Fibroblast of upper back skin (primary cell): ENCODE results near the gene CACNA1E.

ENCODE experiments used
- DNase-seq: peaks from one replicate; pipeline ENCODE4 v3.0.0-alpha.2; 2013

CACNA1E gene

DNA sequence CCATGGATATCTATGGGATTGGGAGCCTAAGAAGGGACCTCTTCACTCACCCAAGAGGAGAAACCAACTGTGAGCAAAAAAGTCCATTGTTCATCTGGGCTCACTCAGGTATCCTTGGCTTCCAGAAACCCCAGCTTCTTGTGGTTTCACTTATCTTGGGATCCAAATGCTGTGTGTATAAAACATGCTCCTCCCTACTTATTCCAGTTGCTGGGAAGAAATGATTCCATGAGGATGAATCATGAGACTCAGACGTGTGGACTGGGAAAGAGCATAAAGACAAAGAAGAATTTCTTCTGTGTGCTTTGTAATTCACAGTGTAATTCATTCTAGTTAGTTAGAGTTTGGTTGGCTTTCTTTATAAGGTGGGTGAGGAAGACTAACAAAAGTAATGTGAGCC lies 294.5 kb downstream of the CACNA1E start:
- peak; percentile 20 for DNase-seq

DNA sequence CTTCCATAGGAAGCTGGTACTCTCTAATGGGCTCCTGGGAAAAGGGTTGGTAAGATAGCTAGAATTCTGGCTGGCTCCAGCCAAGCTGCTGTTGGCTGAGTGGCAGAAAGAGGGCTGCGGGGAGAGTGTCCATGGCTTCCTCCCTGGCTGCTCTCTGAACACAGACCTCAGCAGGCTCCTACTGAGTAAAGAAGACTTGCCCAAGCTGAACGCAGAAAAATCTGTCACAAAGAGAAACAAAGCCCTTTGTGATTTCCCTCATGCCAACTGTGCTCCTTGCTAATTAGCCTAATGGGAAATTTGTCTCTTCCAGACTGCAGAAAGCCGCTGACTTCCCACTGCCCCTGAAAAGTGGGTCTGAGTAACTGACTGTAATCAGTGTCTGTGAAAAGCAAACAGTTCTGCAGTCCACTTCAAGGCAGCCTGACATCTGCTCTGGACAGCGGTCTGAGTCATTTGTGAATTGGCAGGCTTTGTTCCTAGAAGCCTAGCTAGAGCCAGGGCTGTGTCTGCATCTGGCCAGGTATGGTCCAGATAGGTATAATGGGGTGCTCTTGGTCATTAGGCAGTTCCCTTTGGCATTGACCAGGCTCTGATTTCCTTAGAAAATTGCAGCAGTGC lies 295.4 kb downstream of the CACNA1E start:
- no peak for DNase-seq

DNA sequence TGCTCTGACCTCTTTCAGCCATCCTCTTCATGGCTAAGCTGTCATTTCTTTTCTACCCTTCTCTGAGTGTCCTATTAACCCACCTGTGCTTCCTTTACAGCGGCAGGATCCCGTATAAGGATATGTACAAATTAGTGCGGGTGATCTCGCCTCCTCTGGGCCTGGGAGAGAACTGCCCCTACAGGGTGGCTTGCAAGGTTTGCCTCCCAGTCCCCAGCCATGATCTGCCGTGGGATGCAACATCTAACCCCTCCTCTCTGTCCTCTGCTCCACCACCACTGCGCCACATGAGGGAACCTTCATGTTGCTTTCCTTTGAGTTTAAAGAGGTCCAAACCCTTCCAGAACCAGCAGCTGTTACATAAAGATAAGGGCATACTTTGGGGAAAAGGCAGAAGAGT lies 296.0 kb downstream of the CACNA1E start:
- DNase-seq = no peak

DNA sequence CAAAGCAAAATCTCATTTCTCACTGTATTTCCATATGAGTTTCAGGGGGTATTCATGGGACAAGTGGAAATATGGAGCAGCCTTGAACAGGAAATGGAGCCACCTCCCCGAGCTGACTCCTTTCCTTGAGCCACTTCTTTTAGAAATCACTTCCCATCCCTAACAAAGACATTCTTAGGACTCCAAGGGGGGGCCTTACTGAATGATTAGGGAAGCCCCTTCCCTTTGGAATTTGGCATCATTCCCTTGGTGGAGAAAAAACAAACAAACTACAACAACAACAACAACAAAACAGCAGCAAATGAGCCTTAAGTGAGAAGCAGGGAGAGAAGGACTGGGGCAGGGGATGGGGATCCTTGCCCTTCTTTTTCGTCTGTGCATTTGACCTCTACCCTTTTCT lies 299.9 kb downstream of the CACNA1E start:
- DNase-seq = no peak

DNA sequence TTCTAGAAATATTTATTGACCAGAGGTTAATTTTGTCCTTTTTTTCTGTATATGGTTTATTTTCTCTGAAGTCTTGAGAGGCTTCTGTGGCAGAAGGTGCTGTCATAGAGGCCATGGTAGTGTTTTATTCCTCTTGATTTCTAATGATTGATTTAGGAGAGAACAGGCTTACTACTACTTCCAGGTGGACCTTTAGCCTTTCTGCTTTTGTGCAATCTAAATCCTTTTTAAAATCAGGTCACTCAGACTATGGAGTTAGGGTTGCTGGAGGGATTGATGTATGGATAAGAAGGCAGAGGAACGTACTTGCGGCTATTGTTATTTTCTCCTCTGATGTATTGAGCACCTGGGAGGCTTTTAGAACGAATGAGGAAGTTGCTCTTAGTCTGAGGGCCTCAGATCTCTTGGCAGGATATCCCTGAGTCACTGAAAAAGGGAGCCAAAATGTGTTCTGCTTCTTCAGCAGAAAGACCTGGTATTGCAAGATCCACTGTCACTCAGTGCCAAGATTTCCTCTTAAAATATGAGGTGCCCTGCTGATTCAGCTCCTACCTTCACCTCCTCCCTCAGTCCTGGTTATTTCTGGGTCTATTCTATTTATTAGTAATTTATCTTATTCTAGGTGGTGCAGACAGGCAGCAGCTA lies 300.8 kb downstream of the CACNA1E start:
- no peak for DNase-seq

DNA sequence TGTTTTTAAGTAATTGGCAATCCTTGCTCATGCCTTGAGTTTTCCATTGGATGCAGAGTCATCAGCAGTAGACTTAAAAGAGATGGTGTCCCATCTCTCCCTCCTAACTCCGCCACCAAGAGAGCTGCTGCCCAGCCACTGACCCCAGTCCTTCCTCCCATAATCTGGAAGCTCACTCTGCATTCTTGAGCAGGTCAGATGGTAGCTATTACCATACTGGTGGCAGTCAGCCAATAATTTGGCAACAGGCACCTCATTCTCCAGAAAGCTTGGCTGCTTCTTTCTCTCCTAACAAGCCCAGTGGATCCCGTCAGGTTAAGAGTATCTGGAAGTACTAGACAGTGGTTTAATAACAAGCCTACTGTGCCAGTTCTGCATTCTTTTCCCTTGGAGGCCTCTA lies 306.1 kb downstream of the CACNA1E start:
- DNase-seq = no peak

DNA sequence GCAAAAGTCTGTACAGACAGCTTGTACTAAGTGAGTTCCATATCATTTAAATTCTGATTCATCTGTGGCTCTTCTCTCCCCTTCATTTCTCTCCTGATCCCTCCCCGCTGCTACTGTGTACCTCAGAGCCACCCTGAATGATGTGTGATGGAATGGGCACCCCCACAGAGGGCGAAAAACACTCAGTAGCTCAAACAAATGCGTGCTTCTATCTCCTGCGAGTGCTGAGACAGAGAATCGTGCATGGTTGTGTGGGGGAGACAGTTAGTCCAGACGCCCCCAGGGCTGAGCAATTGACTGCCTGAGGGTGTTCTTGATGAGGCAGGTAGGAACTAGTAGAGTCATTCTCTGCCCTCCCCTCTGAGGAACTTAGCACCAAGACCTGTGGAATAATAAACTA lies 308.4 kb downstream of the CACNA1E start:
- DNase-seq = no peak

DNA sequence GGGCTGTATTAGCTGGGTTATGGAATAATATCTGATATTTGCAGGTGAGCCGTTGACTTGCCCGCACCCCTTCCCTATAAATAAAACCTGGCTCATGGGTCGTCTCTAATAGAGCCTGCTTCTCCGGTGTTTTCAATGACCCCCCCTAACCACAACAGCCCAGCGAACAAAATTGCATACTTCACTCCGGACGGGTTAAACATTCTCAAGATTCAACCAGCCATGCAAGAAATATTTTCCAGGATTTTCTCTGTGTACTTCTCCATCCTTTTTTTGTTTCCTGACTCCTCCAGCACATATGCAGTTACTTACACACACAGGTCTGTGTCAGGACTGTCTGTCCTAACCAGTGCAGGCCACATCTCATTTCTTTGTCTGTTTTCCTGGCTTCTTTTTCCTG lies 310.5 kb downstream of the CACNA1E start:
- no peak for DNase-seq

DNA sequence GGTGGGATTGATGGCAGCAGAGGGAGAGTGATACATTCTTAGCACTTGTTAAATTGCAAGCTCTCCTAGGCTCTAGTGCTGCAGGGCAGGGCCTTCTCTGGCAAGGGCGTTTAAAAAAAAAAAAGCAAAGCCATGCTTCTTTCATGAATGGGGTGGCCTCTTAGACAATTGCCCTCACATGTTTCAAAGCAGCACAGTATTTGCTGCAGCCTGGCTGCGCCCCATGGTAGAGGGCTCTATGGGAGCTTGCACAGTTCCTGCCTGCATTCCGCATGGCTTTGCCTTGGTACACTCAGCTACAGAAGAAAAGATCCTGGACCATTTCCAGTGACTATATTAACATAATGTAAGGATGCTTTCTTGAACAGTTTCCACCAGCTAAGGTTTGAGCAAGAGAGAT lies 311.0 kb downstream of the CACNA1E start:
- no peak for DNase-seq

DNA sequence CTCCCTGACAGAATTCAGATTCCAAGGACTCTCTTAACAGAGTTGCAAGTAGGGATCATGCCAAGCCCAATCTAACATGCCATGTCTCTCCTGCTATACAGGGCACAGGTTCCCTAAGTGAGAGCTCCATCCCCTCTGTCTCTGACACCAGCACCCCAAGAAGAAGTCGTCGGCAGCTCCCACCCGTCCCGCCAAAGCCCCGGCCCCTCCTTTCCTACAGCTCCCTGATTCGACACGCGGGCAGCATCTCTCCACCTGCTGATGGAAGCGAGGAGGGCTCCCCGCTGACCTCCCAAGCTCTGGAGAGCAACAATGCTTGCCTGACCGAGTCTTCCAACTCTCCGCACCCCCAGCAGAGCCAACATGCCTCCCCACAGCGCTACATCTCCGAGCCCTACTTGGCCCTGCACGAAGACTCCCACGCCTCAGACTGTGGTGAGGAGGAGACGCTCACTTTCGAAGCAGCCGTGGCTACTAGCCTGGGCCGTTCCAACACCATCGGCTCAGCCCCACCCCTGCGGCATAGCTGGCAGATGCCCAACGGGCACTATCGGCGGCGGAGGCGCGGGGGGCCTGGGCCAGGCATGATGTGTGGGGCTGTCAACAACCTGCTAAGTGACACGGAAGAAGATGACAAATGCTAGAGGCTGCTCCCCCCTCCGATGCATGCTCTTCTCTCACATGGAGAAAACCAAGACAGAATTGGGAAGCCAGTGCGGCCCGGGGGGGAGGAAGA lies 315.0 kb downstream of the CACNA1E start:
- DNase-seq = no peak

DNA sequence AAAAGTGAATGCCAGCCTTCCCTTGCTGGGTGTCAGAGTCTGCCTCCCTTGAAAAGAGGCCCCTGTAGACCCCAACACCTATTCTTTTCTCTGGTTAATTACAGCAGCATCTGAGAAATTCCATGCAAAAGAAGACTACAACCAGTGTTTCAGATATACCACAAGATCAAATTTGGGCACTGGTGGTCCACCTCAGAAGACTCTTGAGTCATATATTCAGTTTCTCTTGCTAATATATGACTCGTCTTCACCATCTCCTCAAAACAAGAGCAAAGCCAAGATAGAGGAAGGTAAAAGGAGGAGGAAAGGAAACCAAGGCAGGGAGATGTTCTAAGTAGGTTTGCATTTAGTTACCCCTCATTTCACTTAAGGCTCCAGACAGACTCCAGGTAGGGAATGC lies 318.3 kb downstream of the CACNA1E start:
- DNase-seq = no peak

DNA sequence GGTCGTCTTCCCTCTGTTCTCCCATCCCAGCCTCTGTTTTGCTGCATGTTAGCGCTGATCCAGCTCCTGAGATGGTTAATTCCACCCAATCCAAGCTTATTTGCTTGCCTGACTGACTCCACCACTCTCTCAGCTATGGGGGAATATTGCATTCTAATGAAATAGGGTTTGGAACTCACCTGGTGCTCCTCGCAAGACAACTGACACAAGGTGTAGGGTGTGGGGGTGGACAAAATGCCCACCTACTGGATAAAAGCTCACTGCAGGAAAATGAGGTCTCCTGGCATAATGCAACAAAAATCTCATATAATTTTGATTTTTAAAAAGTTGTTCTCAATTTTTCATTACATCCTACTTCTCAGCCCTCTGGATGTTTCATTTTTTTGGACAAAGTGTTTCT lies 319.1 kb downstream of the CACNA1E start:
- DNase-seq = no peak

DNA sequence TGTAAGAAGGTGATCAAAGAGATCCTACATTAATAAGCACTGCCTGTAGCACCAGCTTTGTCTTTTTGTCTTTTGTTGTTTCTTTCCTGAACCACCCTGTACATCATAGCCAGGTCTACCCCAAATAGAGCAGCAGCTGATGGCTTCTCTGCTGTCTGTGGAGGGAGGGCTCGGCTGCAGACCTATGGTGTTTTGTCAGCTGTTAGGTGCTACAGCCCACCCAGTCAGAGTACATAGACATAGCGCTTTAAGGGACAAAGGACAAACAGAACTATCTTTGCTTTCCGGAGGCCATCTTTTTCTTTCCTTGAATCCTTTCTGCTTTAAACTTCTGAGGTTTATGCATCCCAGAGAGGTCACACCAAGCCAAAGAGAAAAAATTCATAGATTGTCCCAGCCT lies 320.1 kb downstream of the CACNA1E start:
- DNase-seq = no peak

DNA sequence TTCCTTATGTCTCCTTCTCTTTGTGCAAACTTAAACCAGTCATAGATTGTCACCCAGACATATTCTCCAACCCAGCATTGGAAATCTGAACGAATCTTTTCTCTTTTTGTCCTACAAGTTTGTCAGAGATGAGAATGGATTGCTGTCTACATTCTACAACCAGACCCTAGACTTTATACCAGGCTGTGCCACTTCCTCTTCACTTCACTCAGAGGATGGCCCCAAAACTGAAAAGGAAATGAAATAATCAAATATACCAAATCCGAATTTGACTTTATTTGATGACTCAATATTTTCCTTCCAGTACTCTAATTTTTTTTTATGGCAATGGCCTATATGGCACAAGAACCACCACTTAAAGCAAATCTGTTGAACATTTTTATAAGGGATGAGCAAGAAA lies 321.7 kb downstream of the CACNA1E start:
- DNase-seq = no peak

DNA sequence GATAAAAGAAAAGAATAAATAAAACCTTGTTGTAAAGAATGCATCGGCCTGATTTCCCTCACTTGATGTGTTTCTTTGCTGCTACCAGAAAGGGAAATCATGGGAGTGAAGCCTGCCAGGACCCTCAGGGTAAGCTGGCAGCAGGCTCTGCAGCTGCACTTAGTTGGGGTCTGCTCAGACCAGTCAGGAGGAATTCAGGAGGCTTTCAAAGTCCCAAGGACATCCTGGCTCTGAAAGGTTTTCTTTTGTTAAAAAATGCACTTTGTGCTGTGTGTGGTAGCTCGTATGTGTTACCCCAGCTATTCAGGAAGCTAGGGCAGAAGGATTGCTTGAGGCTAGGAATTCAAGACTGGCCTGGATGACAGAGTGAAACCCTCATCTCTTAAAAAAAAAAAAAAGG lies 323.4 kb downstream of the CACNA1E start:
- DNase-seq = no peak

DNA sequence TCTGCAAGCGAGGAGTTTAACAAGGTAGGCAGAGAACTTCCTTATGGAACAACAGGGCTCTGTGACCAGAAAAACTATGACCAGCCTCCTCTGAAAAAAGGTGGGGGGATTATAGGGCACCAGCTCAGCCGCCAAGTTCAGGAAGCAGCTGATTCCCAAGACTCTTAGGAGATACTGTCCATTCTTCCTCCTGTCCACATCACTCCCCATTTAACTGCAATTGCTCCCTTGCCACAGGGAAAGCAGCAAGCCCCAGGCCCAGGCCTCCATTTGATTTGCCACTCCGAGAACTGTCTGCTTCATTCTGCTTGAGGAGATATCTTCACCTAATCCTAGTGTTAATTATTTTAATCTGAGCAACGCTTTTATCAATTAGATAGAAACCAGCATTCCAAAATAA lies 323.9 kb downstream of the CACNA1E start:
- DNase-seq = no peak

DNA sequence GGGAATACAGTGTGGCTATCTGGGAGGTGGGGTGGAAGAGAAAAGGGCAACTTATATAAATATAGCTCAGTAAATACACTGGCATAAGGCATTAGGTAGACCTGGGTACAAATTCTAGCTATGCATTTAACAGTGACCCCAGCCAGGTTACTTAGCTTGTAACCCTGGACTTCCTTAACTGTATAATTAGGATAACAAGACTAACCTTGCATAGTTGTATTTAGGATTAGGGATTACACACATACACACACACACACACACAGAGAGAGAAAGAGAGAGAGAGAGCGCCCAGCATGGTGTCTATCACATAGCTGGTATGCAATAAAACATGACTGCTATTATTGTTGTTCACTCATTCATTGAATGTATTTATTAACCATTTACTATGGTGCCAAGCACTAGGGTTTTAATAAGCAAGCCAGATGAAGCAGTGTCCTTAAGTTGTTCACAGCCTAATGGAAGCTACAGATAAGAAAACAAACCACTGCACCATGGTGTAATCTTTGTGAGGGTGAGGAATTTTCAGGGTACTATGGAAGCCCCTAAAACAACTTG lies 326.8 kb downstream of the CACNA1E start:
- DNase-seq = no peak

DNA sequence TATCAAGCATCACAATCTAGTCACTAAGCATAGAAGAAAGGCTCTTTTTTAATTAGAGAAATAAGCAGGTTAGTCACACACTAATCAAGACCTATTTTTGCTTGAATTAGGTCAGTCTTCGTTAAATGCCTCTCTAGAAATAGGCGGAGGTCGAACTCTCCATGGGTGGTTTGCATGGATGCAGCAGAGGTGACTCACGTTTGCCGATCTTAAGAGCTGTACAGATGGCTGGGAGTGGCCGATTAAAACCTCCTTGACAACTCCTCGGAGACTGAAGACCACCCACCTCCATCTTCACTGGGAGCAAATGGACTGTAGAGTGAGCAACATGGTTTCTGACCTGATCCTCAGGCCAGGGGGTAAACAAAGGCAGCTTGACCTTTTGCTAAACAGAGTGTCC lies 328.9 kb downstream of the CACNA1E start:
- DNase-seq = no peak

DNA sequence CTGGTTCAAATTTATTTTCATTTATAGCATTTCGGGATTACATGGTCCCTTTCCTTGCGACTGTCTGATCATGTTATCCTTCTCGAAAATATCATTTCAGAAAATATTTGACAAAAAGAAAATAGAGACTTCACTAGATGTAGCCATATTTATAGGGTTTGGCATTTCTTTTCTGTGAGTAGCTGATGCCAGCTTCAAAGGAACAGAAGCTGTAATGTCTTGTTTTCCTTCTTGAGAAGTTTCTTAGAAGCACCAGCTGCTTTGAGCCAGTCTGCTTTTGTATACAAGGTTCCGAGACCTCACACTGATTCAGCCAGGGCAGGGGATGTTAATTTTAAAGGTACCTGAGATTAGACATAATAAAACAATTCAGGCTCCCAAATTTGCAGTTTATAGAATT lies 329.9 kb downstream of the CACNA1E start:
- DNase-seq = no peak

DNA sequence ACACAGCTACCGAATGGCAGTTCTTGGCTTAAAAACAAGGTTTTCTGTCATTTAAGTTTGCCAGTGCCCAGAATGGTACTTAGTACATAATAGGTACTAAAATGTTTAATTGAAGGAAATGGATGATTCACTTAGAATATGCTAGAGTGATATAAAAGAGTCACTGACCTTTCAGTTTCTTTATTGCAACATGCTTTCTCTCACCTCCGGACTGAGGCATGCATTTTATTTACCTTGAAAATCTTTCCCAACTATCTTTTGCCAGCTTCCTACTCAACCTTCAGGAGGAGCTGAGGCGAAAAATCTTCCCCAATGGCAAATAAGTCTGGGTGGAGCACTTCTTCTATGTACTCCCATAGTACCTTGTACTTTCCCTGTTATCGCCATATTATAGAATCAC lies 333.3 kb downstream of the CACNA1E start:
- no peak for DNase-seq

DNA sequence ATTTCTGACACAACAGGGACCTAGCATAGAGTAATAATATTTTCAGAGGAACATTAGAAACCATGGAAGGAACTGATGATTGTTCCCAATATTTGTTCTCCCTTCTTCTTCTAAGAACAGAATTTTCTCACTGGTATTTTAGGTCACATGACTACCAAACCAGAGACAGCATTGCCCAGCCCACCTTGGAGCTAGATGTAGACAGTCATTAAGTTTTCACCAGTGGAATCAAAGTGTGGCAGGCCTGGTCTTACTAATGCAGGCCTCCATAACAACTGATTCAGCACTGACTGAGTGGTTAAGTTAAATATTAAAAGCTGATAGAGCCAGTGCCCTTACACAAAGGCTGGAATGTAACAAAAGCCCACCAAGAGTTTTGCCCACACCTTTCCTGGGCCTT lies 333.8 kb downstream of the CACNA1E start:
- DNase-seq = no peak

DNA sequence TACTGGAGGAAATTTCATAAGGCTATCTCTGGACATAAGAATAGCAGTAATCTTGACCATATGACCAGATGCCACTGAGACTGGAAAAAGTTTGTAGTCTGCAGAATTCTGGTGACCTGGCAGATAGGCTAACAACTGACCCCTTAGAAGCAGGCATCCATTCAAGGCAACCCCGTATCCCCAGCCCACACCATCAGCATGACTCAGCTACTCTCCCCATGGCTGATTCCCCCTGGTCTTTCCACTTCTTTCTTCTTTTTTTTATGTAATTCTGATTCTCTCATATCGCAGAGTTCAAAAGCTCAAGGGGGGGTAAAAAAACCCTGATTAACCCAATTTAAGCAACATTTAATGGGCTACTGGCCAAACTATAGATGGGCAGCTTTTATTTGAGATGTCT lies 335.1 kb downstream of the CACNA1E start:
- no peak for DNase-seq

DNA sequence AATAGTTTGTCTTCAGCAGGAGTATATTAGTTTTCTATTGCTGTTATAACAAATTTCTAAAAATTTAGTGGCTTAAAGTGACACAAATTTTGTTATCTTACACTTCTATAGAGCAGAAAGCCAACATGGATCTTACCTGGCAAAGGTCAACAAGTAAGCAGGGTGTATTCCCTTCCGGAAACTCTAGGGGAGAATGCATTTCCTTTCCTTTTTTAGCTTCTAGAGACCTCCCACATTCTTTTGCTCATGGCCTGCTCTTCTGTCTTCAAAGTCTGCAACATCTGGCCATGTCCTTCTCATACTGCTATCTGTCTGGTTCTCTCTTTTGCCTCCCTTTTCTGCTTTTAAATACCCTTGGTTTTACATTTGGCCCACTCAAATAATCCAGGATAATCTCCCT lies 335.6 kb downstream of the CACNA1E start:
- no peak for DNase-seq

DNA sequence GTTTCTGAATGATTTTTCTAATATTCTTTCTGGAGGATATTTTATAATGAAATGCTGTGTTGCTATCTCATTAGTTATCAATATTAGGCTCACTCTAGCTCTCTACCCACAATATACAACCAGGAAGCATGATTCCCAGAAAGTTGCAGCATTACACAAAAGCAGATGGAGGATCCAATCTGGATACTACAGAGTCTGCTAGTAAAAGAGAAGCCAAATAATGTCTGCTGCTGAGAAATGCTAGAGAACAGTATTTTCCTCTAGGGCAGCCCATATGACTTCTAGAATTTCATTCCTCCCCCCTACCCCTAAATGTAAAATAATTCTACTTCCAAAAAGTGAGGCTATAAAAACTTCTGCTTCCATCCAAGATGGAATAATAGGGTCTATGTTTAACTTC lies 338.4 kb downstream of the CACNA1E start:
- no peak for DNase-seq
